ENCODE data around the gene LAMA3. TPM values are rescaled to one million over a fixed set of nuclear protein-coding genes. Genes with fewer than 3 reads are reported as not detected.

Gene LAMA3
- total RNA-seq, 6 experiments from 2014 or later, result 1.3 to 5.0 (median 3.0) TPM

DNA sequence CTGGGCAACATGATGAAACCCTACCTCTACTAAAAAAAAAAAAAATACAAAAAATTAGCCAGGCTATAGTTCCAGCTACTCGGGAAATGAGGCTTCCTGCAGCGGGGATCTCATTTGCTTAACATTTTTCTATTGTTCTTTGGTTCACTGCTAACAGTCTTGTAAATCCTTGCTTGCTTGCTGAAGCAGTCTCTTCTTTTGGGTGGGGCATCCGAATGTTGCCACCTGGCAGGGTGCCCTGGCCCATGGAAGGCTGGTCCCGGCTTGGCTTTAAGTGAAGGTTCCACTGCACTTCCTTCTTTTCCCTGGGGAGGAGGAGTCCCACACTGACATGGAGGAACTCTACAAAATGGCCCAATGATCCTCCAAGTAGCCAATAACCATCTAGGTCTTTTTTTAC is 20.5 kb upstream of the LAMA3 start:
- intact Hi-C loops (cut with DNase I), result no loop called here
- TF ChIP-seq, protein P1, sequence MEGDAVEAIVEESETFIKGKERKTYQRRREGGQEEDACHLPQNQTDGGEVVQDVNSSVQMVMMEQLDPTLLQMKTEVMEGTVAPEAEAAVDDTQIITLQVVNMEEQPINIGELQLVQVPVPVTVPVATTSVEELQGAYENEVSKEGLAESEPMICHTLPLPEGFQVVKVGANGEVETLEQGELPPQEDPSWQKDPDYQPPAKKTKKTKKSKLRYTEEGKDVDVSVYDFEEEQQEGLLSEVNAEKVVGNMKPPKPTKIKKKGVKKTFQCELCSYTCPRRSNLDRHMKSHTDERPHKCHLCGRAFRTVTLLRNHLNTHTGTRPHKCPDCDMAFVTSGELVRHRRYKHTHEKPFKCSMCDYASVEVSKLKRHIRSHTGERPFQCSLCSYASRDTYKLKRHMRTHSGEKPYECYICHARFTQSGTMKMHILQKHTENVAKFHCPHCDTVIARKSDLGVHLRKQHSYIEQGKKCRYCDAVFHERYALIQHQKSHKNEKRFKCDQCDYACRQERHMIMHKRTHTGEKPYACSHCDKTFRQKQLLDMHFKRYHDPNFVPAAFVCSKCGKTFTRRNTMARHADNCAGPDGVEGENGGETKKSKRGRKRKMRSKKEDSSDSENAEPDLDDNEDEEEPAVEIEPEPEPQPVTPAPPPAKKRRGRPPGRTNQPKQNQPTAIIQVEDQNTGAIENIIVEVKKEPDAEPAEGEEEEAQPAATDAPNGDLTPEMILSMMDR (IDR thresholded peaks at IDR 0.05), result no peak
- no peak for TF ChIP-seq POLR2A (IDR thresholded peaks at IDR 0.05)
- no peaks in the 10 kb centered on the region for H3K4me1 ChIP-seq
- no peaks in the 10 kb centered on the region for H3K27me3 ChIP-seq
- DNase-seq (no peak), ATAC-seq (no peak)
- no peak overlapping the region for H3K27ac ChIP-seq
- no peak overlapping the region for H3K4me3 ChIP-seq
- H3K9me3 ChIP-seq, result no peaks in the 10 kb centered on the region
- H3K36me3 ChIP-seq, result no peaks in the 10 kb centered on the region
- 36% methylated on average over 4 of the region's 4 CpGs for WGBS (ENCODE audit: insufficient coverage, low coverage, low lambda C conversion rate, missing lambda C conversion rate)

- no peaks in the 10 kb centered on the region for H3K4me1 ChIP-seq
- ATAC-seq (no peak), DNase-seq (no peak)
- WGBS (ENCODE audit: insufficient coverage, low coverage, low lambda C conversion rate, missing lambda C conversion rate), result 67% methylated on average over 7 of the region's 8 CpGs
- TF ChIP-seq, protein P1 (IDR thresholded peaks at IDR 0.05), result no peak
- no peak for TF ChIP-seq POLR2A (IDR thresholded peaks at IDR 0.05)
- no peaks in the 10 kb centered on the region for H3K9me3 ChIP-seq
- no peaks in the 10 kb centered on the region for H3K36me3 ChIP-seq
- no peak overlapping the region for H3K4me3 ChIP-seq
- no peaks in the 10 kb centered on the region for H3K27me3 ChIP-seq
- H3K27ac ChIP-seq, result no peak overlapping the region
- intact Hi-C loops (cut with DNase I), result no loop called here
Observed at GRCh38 chr18:23669202-23669766, 20.0 kb upstream of the LAMA3 start.

DNA sequence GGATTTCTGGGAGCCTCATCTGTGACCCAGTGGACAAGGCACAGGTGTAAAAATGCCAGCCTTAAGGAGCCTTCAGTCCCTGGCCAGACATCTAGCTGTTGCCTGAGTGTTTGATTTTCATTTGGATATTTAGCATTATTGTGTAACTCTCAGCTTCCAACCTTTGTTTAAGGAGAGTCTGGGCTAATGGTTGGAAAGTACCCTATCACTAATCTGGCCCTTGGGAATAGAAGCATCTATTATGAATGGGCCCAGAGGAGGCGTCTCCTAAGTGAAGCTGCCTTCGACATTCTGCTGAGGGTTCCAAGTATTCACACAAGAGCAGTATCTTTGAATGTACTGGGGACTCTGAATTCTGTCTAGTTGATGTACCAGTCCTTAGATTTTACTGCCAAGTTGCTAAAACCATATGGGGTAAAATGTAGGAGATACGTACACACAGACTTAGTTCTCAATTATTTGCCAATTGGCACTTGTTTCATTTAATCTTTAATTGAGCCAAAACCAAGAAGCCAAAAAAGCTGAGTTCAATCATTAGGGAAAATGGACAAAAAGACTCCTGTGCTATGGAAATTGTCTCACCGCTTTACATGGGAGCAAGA is 19.3 kb upstream of the LAMA3 start:
- intact Hi-C loops (cut with DNase I), result no loop called here
- Histone ChIP-seq H3K9me3 (no peaks in the 10 kb centered on the region), H3K4me3 (no peak overlapping the region), H3K27me3 (no peaks in the 10 kb centered on the region), H3K4me1 (no peaks in the 10 kb centered on the region), H3K27ac (no peak overlapping the region), H3K36me3 (no peaks in the 10 kb centered on the region)
- TF ChIP-seq, protein P1 (IDR thresholded peaks at IDR 0.05), result no peak
- no peak for TF ChIP-seq POLR2A (IDR thresholded peaks at IDR 0.05)
- WGBS (ENCODE audit: insufficient coverage, low coverage, low lambda C conversion rate, missing lambda C conversion rate), result 90% methylated on average over 4 of the region's 4 CpGs
- no peak for DNase-seq
- ATAC-seq, result no peak

GRCh38 chr18:23671564-23671963 is 17.7 kb upstream of the LAMA3 start:
- Histone ChIP-seq H3K27ac (no peak overlapping the region), H3K4me3 (no peak overlapping the region), H3K27me3 (no peaks in the 10 kb centered on the region), H3K36me3 (no peaks in the 10 kb centered on the region), H3K4me1 (no peaks in the 10 kb centered on the region), H3K9me3 (no peaks in the 10 kb centered on the region)
- WGBS (ENCODE audit: insufficient coverage, low coverage, low lambda C conversion rate, missing lambda C conversion rate), result 100% methylated on average over 1 of the region's 1 CpG
- DNase-seq (no peak), ATAC-seq (no peak)
- intact Hi-C loops (cut with DNase I), result no loop called here
- TF ChIP-seq, protein P1 (IDR thresholded peaks at IDR 0.05), result no peak
- TF ChIP-seq POLR2A (IDR thresholded peaks at IDR 0.05), result no peak

Measured in right lobe of liver (tissue), 6 donors.